SIG-M5 treated with dmso at 0.1 percent for 504 hours (cell line): ENCODE results near the gene SLC29A2.
A peak's percentile ranks its signal among the peaks of the same experiment; 100 is the strongest.
"Not testable (repeated sequence)": the region's sequence is repeated elsewhere in the genome, so short reads cannot be mapped to it uniquely, and the experiment has no call there.

Source experiments
- DNase-seq: peaks from one replicate; lab custom pipeline; 2025; ENCODE audit not compliant: unreplicated experiment; lab: John Stamatoyannopoulos, UW

SLC29A2 gene

DNA sequence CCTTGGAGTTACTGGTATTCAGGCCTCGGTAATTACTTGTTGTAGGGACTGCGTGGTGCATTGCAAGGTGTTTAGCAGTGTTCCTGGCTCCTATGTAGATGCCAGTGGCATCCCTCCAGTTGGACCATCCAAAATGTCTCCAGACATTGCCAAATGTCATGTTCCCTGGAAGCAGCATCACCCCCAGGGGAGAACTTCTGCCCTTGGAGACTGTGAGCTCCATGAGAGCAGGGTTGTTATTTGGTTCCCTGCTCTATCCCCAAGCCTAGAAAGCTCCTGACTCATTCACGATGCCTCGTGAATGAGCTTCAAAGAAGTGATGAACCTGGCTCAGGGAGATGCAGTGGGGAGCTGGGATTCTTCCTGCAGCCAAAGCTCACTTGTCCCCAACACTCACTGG, 50.0 kb downstream of the SLC29A2 start:
- no peak for DNase-seq

DNA sequence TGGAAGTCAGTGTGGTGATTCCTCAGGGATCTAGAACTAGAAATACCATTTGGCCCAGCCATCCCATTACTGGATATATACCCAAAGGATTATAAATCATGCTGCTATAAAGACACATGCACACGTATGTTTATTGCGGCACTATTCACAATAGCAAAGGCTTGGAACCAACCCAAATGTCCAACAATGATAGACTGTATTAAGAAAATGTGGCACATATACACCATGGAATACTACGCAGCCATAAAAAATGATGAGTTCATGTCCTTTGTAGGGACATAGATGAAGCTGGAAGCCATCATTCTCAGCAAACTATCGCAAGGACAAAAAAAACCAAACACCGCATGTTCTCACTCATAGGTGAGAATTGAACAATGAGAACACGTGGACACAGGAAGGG, 50.8 kb downstream of the SLC29A2 start:
- DNase-seq = not testable (repeated sequence)

- not testable (repeated sequence) for DNase-seq
Observed at GRCh38 chr11:66320289-66320688, 51.3 kb downstream of the SLC29A2 start.

GRCh38 chr11:66318600-66318970, 53.0 kb downstream of the SLC29A2 start:
- no peak for DNase-seq

GRCh38 chr11:66317723-66318599, 53.6 kb downstream of the SLC29A2 start:
- peak; percentile 96 for DNase-seq

DNA sequence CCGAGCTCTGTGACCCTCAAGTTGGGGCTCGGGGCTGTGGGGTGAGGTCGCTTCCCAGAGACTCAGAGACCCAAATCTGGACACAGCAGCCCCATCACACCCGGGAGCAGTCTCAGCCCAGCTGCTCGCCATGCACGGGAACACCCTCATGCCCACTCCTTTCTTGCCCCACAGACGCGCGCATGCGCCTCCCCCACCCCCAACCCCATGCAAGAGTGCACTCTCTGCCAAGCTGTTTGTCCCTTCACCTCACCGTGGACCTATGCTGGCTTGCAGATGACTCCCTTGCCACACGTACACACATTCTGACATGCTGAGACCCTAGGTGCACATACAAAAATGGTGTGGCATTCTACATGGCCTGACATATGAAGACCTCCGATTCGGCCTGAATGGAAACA, 54.2 kb downstream of the SLC29A2 start:
- no peak for DNase-seq

DNA sequence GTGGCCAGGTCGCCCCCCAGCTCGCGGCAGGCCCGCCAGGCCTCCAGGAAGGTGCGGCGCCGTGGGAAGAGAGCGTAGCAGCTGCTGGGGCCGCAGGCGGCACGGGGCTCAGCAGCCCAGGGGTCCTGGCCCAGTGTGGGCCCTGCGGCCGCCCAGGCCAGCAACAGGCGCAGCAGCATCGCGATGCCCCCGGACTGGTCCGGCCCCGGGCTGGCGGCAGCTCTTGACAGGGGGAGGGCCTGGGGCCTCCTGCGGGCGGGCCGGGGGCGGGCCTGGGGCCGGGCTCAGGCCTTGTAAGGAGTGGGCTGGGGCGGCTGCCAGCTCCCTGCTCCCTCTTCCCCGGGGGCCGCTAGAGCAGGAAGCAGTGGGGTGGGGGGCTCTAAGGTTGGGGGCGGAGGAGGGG, 54.7 kb downstream of the SLC29A2 start, which contains the start of gene CD248:
Gene CD248, minus strand, starts transcription at position 196 of the 403 bp plus-strand sequence. Its CDS starts 17 bp downstream, at position 179.
- no peak for DNase-seq

DNA sequence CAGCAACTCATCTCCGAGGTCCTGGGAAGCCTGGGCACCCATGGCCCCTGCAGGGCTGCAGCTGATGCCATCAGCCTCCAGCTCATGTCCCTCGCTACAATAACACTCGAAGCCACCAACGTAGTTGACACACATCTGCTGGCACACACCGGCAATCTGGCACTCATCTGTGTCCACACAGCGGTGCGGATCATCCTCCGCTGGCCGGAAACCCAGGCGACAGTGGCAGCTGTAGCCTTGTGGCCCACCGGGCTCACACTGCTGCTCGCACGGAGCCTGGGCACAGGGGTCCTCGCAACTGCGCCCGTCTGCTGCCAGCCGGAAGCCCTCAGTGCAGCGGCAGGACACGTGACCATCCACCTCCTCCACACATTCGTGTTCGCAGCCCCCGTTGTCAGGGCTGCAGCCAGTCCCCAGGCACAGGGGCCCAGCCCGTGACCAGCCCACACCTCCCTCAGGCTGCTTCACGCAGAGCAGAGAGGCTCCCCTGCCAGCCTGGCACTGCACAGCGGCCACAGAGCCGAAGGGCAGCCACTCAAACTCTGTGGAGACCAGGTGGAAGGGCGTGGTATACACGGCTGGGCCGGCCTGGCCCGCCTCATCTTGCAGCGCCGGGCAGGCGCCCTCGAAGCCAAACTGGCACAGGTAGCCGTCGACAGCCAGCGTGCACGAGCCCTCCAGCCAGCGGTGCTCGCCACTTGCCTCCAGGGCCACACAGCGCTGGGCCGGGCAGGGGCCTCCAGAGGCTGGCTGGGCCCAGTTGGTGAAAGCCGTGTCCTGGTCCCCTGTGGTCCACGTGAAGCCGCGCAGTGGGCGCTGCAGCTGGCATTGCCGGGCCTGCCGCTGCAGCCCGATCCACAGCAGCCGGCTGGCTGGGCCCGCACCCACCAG, 55.4 kb downstream of the SLC29A2 start:
- DNase-seq = no peak

GRCh38 chr11:66315498-66315885, 56.1 kb downstream of the SLC29A2 start:
- DNase-seq = no peak

- DNase-seq = no peak
Observed at GRCh38 chr11:66314561-66315497, 56.7 kb downstream of the SLC29A2 start.

GRCh38 chr11:66314186-66314501, 57.4 kb downstream of the SLC29A2 start:
- DNase-seq = no peak

- no peak for DNase-seq
Observed at GRCh38 chr11:66313321-66314185, 58.0 kb downstream of the SLC29A2 start.

DNA sequence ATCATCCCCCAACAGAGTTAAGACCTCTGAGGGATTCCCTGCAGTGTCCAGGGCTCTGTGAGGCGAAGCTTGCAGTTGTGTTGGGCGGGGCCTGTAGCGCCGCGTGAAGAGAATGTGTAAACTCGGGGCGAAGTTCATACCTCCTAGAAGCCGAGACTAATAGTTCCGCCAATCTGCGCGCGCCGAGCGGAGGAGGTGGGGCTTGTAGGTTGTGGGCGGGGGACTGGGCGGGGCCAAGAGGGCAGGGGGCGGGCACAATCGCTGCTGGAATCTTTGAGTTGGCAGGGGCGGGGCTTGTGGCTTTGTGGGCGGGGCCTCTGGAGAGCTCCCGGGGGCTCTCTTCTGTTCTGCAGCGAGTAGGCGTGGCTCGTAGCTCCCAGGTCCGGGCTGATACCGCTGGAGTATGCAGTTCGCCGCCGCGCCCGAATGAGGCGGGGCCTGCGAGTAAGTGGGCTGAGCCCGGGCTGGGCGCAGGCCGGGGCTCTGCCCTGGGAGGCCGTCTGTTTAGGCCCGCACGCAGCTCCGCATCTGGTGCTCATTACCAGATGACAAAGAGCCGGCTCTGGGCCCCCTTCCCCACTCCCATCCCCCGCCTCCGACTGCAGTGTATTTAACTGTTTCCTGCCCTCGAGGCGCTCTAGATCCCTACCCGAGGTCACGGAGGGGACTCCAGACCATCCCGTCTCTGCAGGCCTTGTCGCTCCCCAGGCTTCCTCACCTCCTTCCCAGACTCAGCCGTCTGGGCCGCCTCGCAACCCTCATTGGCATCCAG, 58.8 kb downstream of the SLC29A2 start:
- DNase-seq = peak; percentile 91
